GM12892 (cell line): ENCODE results near the gene PSMB2.

Experiments used
- POLR2A ChIP-seq: IDR thresholded peaks from 2 replicates; pipeline ENCODE4 v1.6.1; 2011; ENCODE audit warnings: low read depth, low read length, control low read depth
- POLR2AphosphoS5 ChIP-seq: IDR thresholded peaks from 2 replicates; pipeline ENCODE4 v1.6.1; 2011; ENCODE audit warnings: low read depth, low read length, control low read depth
- TAF1 ChIP-seq: IDR thresholded peaks from 2 replicates; pipeline ENCODE4 v1.6.1; 2011; ENCODE audit warnings: low read depth, mild to moderate bottlenecking, control low read depth, low read length, borderline replicate concordance

- TF ChIP-seq POLR2A (no peak), POLR2AphosphoS5 (no peak), TAF1 (no peak)
These were observed 41.7 kb upstream of the PSMB2 start for GRCh38 chr1:35683012-35683411.
